GM12878 (cell line): ENCODE measurements around the gene MMP7. TPM values are rescaled to one million over a fixed set of nuclear protein-coding genes. Genes with fewer than 3 reads are reported as not detected.

Experiments used
- BCLAF1 ChIP-seq: fragments of 450-650 bp; IDR thresholded peaks from 2 replicates; pipeline ENCODE4 v1.6.1; 2017; ENCODE audit warnings: antibody characterized with exemption, mild to moderate bottlenecking, moderate library complexity
- CBFB ChIP-seq: IDR thresholded peaks from 2 replicates; pipeline ENCODE4 v1.6.1; 2016; ENCODE audit warnings: antibody characterized with exemption, low read depth
- CHD1 ChIP-seq: IDR thresholded peaks from 2 replicates; pipeline ENCODE4 v1.6.1; 2012; ENCODE audit warnings: low read depth, low read length, improper control_type of control experiment
- DPF2 ChIP-seq: fragments of 450-650 bp; IDR thresholded peaks from 2 replicates; pipeline ENCODE4 v1.6.1; 2017; ENCODE audit warnings: mild to moderate bottlenecking
- FOXM1 ChIP-seq: IDR thresholded peaks from 2 replicates; pipeline ENCODE4 v1.6.1; 2012; ENCODE audit warnings: low read depth, mild to moderate bottlenecking, inconsistent platforms, low read length, moderate library complexity
- HSF1 ChIP-seq: fragments of 150-350 bp; IDR thresholded peaks from 2 replicates; pipeline ENCODE4 v1.6.1; 2014; ENCODE audit warnings: mild to moderate bottlenecking, low read depth, low read length
- IKZF1 ChIP-seq: fragments of 450-650 bp; conservative IDR thresholded peaks from 2 replicates; pipeline ENCODE4 v1.6.1; 2017; ENCODE audit warnings: antibody characterized with exemption, mild to moderate bottlenecking
- IKZF2 ChIP-seq, 2 experiments: fragments of 450-650 bp; IDR thresholded peaks; 2 replicates each; pipeline ENCODE4 v1.6.1; 2017; ENCODE audit warnings: mild to moderate bottlenecking in 2 of 2, moderate library complexity in 2 of 2
- MEF2B ChIP-seq: fragments of 450-650 bp; IDR thresholded peaks from 2 replicates; pipeline ENCODE4 v1.6.1; 2018; ENCODE audit warnings: mild to moderate bottlenecking, moderate library complexity; ENCODE audit not compliant: partially characterized antibody, poor library complexity, severe bottlenecking
- MTA2 ChIP-seq: fragments of 450-650 bp; IDR thresholded peaks from 2 replicates; pipeline ENCODE4 v1.6.1; 2016; ENCODE audit warnings: low read depth, mild to moderate bottlenecking, moderate library complexity
- SKIL ChIP-seq: fragments of 450-650 bp; IDR thresholded peaks from 2 replicates; pipeline ENCODE4 v1.6.1; 2017; ENCODE audit warnings: mild to moderate bottlenecking, low read depth, inconsistent platforms; ENCODE audit not compliant: poor library complexity, severe bottlenecking
- SREBF2 ChIP-seq: IDR thresholded peaks from 2 replicates; pipeline ENCODE4 v1.6.1; 2012; ENCODE audit warnings: mild to moderate bottlenecking, low read length
- SUZ12 ChIP-seq: fragments of 200-600 bp; sonication (generic); IDR thresholded peaks from one replicate; pipeline ENCODE4 v1.6.1; 2018; ENCODE audit warnings: antibody characterized with exemption, mild to moderate bottlenecking; ENCODE audit not compliant: unreplicated experiment
- TCF12 ChIP-seq: IDR thresholded peaks from 2 replicates; pipeline ENCODE4 v1.6.1; 2011; ENCODE audit warnings: low read depth, mild to moderate bottlenecking, low read length
- ZBTB33 ChIP-seq: fragments of 450-650 bp; IDR thresholded peaks from 2 replicates; pipeline ENCODE4 v1.6.1; 2017; ENCODE audit warnings: mild to moderate bottlenecking
- ZNF207 ChIP-seq: fragments of 450-650 bp; IDR thresholded peaks from 2 replicates; pipeline ENCODE4 v1.6.1; 2014; ENCODE audit warnings: antibody characterized with exemption, mild to moderate bottlenecking, borderline replicate concordance
- polyA plus RNA-seq, 11 experiments: library from polyadenylated mRNA; depleted of rRNA in 4 of 11; unstranded in 6 of 11; stranded (reverse) in 5 of 11; fragments of >200 nt; fragmentation: Nextera tagmentation in 4 of 11; fragmentation: Illumina TruSeq in 1 of 11; extraction: Ambion mirVana in 4 of 11; extraction: Trizol in 1 of 11; gene quantifications; 1 replicate in 1 of 11; 2 replicates in 10 of 11; pipeline versions ENCODE4 v1.2.1 to v1.2.3, GENCODE V29; 2011 to 2016; ENCODE audit warnings: inconsistent platforms in 2 of 11, missing spikeins in 2 of 11, low read depth in 1 of 11
- total RNA-seq, 4 experiments: library from RNA; depleted of rRNA in 3 of 4; stranded (reverse); fragments of >200 nt in 3 of 4; fragmentation: Illumina TruSeq in 1 of 4; extraction: Trizol in 1 of 4; gene quantifications; 2 replicates each; pipeline versions ENCODE4 v1.2.1 to v1.2.3, GENCODE V29; 2013 to 2021
- TF ChIP-seq, protein P1 (sequence below): fragments of 450-650 bp; formaldehyde crosslinking; IDR thresholded peaks from 2 replicates; pipeline ENCODE4 v1.4.0; 2022; ENCODE audit warnings: mild to moderate bottlenecking, moderate library complexity

MMP7 gene
- total and polyA plus RNA-seq, 10 of the 15 experiments (the other 5 are each of a cell fraction or from before 2014, with no cell fraction given): 0.63 to 18.0 (median 1.1) TPM

GRCh38 chr11:102551169-102551781 is 20.7 kb upstream of the MMP7 start (continued):
- peak; percentile 22; the same call in 1 of the 2 replicates for TF ChIP-seq IKZF1
- TF ChIP-seq FOXM1: no peak; the same call in 1 of the 2 replicates
- TF ChIP-seq CBFB: no peak
- TF ChIP-seq MTA2: 0 out of 2 replicates have a peak, but pooled peaks have one; percentile 16
- peak; percentile 16 for TF ChIP-seq SKIL
- no peak for TF ChIP-seq SUZ12
- TF ChIP-seq ZBTB33: no peak
- TF ChIP-seq, protein P1, sequence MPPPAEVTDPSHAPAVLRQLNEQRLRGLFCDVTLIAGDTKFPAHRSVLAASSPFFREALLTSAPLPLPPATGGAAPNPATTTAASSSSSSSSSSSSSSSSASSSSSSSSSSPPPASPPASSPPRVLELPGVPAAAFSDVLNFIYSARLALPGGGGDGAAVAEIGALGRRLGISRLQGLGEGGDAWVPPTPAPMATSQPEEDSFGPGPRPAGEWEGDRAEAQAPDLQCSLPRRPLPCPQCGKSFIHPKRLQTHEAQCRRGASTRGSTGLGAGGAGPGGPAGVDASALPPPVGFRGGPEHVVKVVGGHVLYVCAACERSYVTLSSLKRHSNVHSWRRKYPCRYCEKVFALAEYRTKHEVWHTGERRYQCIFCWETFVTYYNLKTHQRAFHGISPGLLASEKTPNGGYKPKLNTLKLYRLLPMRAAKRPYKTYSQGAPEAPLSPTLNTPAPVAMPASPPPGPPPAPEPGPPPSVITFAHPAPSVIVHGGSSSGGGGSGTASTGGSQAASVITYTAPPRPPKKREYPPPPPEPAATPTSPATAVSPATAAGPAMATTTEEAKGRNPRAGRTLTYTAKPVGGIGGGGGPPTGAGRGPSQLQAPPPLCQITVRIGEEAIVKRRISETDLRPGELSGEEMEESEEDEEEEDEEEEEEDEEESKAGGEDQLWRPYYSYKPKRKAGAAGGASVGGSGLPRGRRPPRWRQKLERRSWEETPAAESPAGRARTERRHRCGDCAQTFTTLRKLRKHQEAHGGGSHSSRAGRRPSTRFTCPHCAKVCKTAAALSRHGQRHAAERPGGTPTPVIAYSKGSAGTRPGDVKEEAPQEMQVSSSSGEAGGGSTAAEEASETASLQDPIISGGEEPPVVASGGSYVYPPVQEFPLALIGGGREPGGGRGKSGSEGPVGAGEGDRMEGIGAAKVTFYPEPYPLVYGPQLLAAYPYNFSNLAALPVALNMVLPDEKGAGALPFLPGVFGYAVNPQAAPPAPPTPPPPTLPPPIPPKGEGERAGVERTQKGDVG (CRISPR knock-in tag): no peak
- TF ChIP-seq CHD1: no peak
- TF ChIP-seq MEF2B: peak; percentile 16
- TF ChIP-seq DPF2: 0 out of 2 replicates have a peak, but pooled peaks have one; percentile 11
- TF ChIP-seq SREBF2: no peak
- no peak for TF ChIP-seq TCF12
- TF ChIP-seq IKZF2 (IDR thresholded peaks at IDR 0.05): no peak; a peak in 1 of 4 replicates
- no peak for TF ChIP-seq HSF1
- no peak for TF ChIP-seq BCLAF1
- TF ChIP-seq ZNF207: no peak
